Fibroblast of pulmonary artery (primary cell): ENCODE data around the gene SAMM50.

Experiments
- DNase-seq: peaks from one replicate; pipeline ENCODE4 v3.0.0-alpha.2; 2010; ENCODE audit warnings: low read depth
- H3K4me3 ChIP-seq: replicated peaks from 2 replicates; pipeline ENCODE4 v1.5.1; 2011; ENCODE audit warnings: low read depth, mild to moderate bottlenecking, control low read depth, low read length, moderate library complexity
- TF ChIP-seq, protein P1 (sequence below): IDR thresholded peaks from 2 replicates; pipeline ENCODE4 v1.5.1; 2011; ENCODE audit warnings: mild to moderate bottlenecking, control low read depth, low read length, inconsistent platforms; ENCODE audit errors: missing control alignments

The SAMM50 gene

GRCh38 chr22:44032126-44032730 lies 77.0 kb downstream of the SAMM50 start:
- no peak for DNase-seq
- TF ChIP-seq, protein P1, sequence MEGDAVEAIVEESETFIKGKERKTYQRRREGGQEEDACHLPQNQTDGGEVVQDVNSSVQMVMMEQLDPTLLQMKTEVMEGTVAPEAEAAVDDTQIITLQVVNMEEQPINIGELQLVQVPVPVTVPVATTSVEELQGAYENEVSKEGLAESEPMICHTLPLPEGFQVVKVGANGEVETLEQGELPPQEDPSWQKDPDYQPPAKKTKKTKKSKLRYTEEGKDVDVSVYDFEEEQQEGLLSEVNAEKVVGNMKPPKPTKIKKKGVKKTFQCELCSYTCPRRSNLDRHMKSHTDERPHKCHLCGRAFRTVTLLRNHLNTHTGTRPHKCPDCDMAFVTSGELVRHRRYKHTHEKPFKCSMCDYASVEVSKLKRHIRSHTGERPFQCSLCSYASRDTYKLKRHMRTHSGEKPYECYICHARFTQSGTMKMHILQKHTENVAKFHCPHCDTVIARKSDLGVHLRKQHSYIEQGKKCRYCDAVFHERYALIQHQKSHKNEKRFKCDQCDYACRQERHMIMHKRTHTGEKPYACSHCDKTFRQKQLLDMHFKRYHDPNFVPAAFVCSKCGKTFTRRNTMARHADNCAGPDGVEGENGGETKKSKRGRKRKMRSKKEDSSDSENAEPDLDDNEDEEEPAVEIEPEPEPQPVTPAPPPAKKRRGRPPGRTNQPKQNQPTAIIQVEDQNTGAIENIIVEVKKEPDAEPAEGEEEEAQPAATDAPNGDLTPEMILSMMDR, result no peak
- H3K4me3 ChIP-seq, result no peak overlapping the region

DNA sequence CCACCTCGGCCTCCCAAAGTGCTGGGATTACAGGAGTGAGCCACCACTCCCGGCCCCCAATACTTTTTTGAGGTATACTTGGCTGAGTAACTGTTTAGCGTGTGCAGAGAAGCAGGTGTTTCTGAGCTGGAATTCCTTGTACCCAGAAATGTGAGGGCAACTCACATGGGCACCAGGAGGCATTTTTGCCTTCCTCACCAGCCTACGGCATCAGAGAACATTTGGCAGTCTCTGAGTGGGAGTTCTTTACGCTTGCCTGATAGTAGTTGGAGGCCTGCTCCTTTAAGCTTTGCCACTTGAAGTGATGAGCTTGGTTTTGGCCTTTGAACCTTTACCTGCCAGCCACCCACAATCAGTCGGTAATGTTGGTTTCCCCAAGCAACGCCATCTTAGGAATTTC lies 78.0 kb downstream of the SAMM50 start:
- no peak overlapping the region for H3K4me3 ChIP-seq
- DNase-seq, result no peak
- TF ChIP-seq, protein P1, result no peak

DNA sequence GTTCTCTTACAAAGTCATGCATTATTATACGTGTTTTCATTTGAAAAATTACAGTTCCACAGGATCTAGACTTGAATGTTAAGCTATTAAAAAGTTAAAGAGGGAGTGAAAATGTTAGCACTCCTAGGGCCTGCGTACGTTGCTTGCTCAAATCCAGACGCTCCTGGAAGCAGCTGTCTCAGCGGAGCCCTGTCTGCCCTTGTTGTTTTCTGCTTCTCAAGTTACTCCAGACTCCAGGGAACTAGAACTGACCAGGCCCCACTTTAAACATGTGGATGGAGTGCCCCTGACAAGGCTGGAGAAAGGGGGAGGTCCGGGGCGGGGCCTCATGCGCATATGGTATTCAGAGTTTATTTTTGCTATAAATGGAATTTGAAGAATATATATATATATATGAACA lies 78.5 kb downstream of the SAMM50 start:
- no peak overlapping the region for H3K4me3 ChIP-seq
- TF ChIP-seq, protein P1, result no peak
- no peak for DNase-seq

GRCh38 chr22:44037519-44038375 lies 82.5 kb downstream of the SAMM50 start:
- DNase-seq, result peak; percentile 87
- H3K4me3 ChIP-seq, result no peak overlapping the region
- TF ChIP-seq, protein P1, result no peak

- TF ChIP-seq, protein P1, result no peak
- DNase-seq, result no peak
- no peak overlapping the region for H3K4me3 ChIP-seq
Observed at GRCh38 chr22:44039566-44040171, 84.4 kb downstream of the SAMM50 start.

DNA sequence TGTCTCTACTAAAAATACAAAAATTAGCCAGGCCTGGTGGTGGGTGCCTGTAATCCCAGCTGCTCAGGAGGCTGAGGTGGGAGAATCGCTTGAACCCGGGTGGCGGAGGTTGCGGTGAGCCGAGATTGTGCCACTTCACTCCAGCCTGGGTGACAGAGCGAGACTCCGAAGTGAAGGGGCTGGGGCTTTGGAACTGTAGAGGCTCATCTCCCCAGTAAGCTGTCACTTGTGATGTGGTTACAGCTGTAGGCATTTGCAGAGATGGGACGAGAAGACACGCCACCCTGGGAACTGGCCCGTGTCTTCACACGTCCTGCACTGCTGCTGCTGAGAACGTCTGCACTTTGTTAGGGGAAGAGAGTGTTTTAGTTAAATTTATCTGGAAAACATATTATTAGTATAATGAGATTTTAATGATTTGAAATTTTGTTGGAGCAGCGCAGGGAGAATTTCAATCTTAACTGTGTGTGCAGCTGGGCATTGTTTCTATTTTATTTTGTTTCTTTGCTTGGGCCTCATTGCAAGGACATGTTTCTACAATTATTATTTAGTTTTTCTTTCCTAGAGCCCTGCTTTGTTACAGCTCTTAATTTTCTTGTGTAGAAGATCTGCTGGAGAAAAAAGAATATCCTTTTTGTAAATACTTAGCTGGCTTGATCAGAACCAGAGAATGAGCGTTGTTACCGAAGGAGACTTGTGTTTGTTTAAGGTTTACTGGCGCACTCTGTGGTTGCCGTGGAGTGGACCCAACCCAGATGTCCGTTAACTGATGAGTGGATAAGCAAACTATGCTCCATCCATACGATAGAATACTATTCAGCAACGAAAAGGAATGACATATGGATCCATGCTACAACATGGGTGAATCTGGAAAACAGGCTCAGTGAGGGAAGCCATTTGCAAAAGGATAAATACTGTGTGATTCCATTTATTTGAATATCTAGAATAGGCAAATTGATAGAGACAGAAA lies 87.3 kb downstream of the SAMM50 start:
- DNase-seq, result no peak
- TF ChIP-seq, protein P1, result no peak

More for the DNA sequence above, 87.3 kb downstream of the SAMM50 start:
- H3K4me3 ChIP-seq, result no peak overlapping the region
